GM19468 (cell line): ENCODE measurements around the gene EPOP.
"Not testable (repeated sequence)": the region's sequence is repeated elsewhere in the genome, so short reads cannot be mapped to it uniquely, and the experiment has no call there.

Source experiments
- ATAC-seq: cut with Tn5 transposase; IDR thresholded peaks from one replicate; pipeline ENCODE4 v1.9.1; 2021; ENCODE audit warnings: mild to moderate bottlenecking, moderate library complexity, moderate number of reproducible peaks; ENCODE audit not compliant: unreplicated experiment; ENCODE audit errors: extremely low read depth

Gene EPOP

DNA sequence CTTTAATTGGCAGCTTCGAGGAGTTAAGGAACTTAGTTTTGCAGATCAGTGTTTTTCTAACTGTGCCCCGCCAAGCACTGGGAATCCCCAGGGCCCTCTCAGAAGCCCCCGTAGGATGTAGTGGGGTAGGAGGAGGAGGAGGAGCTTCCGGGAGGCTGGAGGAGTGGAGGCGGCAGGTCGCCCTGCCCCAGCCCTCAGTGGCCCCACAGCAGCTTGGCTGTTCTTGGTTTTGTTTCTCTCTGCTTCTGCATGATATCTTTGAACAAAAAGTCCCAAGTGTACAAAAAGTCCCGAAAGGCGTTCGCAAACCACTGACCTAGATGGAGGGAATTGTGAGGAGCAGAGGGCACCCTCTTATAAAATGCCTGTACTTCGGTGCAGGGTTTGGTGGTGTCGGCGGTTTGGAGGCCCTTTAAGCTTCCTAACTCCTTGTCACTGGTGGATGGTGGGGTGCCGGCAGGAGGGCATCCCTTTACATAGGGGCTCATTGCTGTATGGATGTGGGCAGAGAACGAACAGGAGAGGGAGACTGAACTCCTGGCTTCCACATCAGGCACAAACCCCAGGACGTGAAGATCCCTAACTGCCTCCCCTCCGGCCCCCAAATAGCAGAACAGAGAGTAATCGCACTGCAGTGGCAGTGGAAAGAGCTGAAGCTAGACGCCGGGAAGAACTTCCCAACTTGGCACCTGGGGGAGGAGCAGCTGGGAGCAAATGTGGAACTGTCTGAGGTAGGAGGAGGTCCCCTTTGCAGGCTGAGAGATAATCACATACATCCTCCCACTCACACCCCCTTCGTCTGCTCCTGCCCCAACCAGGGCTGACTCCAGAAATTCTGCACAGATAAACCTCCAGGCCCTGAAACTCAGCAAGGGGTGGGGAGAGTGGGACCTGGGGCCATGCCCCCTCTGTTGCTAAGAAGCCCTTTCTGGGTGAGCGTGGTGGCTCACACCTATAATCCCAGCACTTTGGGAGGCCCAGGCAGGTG is 20.1 kb downstream of the EPOP start:
- ATAC-seq = no peak

DNA sequence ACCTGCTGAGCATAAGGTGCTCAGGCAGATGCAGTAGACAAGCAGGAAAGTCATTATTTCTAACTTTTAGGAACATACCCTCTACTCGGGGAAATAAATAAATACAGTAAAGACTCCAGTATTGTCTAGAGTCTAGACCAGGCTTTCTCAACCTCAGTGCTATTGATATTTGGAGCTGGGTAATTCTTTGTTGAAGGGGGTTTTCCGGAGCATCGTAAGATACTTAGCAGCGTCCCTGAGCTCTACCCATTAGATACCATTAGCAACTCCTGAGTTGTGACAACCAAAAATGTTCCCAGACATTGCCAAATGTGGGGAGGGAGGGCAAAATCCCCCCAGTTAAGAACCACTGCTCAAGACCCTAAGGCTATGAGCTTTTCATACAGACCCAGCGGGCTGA is 21.1 kb downstream of the EPOP start:
- ATAC-seq = no peak

DNA sequence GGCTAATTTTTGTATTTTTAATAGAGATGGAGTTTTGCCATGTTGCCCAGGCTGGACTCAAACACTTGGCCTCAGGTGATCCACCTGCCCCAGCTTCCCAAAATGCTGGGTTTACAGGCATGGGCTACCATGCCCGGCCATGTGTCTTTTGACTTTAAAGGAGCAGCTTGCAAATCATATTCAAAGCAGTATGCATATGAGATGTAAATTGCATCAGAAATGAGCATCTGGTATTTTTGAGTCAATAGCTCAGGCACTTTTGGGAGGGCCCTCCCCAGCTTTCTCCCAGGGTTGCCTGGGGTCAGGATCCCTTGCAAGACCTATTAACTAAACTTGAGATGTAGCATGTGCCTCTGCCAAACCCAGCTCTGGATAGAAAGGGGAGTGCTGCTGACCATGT is 21.5 kb downstream of the EPOP start:
- ATAC-seq = no peak

DNA sequence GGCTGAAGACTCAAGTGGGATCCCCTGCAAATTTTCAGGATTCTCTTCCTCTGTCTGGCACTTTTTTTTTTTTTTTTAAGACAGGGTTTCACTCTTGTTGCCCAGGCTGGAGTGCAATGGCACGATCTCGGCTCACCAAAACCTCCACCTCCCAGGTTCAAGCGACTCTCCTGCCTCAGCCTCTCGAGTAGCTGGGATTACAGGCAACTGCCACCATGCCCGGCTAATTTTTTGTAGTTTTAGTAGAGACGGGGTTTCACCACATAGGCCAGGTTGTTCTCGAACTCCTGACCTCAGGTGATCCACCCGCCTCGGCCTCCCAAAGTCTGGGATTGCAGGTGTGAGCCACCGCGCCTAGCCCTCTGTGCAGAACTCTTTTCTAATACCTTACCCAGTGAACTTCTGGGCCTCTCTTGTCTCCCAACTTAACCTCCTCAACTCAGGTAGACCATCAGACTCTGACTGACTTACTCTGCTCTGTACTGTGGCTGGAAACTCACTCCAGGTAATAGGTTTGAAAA is 24.0 kb downstream of the EPOP start:
- ATAC-seq = not testable (repeated sequence)

DNA sequence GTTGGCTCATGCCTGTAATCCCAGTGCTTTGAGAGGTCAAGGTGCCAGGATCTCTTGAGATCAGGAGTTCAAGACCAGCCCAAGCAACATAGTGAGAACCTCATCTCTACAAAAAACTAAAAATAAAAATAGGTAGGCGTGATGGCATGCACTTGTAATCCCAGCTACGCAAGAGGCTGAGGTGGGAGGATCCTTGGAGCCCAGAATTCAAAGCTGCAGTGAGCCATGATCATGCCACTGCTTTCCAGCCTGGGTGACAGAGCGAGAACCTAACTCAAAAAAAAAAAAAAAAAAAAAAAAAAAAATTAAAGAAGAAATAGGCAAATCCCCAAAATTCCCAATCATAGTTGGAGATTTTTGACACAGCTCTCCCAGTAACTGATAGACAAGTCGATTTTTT is 36.8 kb downstream of the EPOP start:
- ATAC-seq = no peak

DNA sequence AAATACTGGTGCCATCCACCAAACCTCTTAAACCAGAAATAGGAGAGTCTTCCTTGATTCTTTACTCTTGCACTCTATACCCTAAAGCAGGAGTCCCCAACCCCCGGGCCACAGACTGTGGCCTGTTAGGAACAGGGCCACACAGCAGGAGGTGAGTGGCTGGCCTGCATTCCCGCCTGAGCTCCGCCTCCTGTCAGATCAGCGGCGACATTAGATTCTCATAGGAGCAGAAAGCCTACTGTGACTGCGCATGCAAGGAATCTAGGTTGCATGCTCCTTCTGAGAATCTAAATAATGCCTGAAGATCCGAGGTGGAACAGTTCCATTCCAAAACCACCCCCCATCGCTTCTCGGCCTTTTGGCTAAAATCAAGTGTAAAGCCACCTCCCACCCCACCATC is 38.7 kb downstream of the EPOP start:
- no peak for ATAC-seq

DNA sequence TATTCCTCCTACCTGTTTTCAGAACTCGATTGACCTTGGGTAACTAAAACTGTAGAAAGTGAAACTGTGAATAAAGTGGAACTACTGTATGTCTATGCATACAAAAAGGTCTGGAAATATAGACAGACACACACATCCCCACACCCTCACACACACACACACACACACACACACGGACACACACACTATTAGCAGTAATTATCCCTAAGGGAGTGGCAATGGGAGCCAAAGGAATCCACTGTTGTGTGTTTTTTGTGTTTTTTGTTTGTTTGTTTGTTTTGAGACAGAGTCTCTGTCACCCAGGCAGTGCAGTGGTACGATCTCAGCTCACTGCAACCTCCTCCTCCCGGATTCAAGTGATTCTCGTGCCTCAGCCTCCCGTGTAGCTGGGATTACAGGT is 42.4 kb downstream of the EPOP start:
- no peak for ATAC-seq

DNA sequence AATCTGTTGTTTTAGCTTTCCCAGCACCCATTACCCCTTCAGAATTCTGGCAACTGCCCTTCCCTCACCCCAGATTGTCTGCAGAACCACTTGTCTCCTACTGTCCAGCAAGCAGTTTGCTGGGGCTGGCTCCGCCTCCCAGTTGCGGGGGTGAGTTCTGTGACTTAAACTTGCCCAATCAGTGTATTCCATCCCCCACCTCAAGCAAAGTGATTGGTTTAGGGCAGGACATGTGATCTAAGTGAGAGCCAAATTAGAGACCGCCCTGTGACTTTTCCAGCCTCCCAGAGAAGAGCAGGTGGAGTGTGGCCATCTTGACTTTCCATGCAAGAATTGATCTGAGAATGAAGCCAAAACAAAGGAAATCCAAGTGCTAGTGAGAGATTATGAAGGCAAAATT is 46.3 kb downstream of the EPOP start:
- no peak for ATAC-seq

DNA sequence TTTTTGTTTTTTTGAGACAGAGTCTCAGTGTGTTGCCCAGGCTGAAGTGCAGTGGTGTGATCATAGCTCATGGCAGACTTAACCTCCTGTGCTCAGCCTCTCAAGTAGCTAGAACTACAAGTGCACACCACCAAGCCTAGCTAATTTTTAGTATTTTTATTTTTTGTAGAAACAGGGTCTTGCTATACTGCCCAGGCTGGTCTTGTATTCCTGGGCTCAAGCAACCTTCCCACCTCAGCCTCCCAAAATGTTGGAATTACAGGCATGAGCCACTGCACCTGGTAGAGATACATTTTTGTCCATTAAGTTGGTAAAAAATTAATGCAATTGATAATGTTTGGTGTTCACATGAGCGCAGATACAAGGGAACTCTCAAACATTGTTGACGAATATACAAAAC is 46.8 kb downstream of the EPOP start:
- ATAC-seq = no peak

DNA sequence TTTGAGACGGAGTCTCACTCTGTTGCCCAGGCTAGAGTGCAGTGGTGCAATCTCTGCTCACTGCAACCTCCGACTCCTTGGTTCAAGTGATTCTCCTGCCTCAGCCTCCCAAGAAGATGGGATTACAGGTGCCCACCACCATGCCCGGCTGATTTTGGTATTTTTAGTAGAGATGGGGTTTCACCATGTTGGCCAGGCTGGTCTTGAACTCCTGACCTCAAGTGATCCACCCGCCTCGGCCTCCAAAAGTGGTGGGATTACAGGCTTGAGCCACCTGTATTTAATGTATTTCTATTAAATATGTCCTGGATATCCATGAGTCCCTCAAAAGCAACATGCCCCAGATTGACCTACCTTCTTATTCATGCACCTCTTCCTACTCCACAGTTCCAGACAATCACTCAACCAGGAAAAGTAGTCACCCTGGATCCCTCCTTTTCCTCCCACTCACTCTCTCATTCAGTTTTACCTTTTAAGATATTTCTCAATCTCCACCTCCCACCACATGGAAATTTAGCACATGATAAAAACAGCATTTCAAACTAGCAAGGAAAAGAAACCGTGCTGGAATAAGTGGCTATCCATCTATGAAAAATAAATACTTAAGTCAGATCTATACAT is 48.0 kb downstream of the EPOP start:
- not testable (repeated sequence) for ATAC-seq

DNA sequence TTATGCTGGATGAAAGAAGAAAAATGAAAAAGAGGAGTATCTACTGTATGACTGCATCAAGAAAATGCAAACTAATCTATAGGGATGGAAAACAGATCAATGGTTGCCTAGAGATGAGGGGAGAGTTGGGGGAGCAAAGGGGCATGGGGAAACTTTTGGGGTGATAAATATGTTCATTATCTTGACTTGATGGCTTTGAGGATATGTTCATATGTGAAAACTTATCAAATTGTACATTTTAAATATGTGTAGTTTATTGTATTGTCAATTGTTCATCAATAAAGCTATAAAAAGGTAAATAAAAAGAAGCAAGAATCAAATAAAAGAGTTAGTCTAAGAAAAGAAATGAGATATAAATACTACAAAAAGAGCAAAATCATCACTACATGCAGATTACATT is 49.3 kb downstream of the EPOP start:
- ATAC-seq = no peak

DNA sequence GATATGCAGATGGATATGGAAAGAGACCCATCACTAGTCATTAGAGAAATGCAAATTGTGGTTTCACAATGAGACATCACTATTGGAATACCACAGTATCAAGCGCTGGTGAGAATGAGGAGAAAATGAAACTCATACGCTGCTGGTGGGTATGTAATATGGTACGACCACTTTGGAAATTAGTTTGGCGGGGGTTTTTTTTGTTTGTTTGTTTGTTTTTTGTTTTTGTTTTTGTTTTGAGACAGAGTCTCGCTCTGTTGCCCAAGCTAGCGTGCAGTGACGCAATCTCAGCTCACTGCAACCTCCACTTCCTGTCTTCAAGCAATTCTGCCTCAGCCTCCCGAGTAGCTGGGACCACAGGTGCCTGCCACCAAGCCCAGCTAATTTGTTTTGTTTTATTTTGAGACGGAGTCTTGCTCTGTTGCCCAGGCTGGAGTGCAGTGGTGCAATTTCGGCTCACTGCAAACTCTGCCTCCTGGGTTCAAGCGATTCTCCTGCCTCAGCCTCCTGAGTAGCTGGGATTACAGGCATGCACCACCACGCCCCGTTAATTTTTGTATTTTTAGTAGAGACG is 49.9 kb downstream of the EPOP start:
- not testable (repeated sequence) for ATAC-seq
